22Rv1 (cell line): ENCODE data around the gene TP73.

Source experiments
- CTCF ChIP-seq: fragments of 450-650 bp; IDR thresholded peaks from 2 replicates; pipeline ENCODE4 v1.5.1; 2017; ENCODE audit warnings: mild to moderate bottlenecking
- ZFX ChIP-seq: fragments of 450-650 bp; IDR thresholded peaks from 2 replicates; pipeline ENCODE4 v1.6.1; 2017; ENCODE audit warnings: antibody characterized with exemption, borderline replicate concordance

GRCh38 chr1:3668148-3668547, 15.8 kb downstream of the TP73 start:
- TF ChIP-seq CTCF (no peak), ZFX (no peak)
